Fibroblast of villous mesenchyme (primary cell): ENCODE data around the gene LRRC25. TPM values are rescaled to one million over a fixed set of nuclear protein-coding genes. Genes with fewer than 3 reads are reported as not detected.

Experiments used
- DNase-seq: peaks from one replicate; pipeline ENCODE4 v3.0.0-alpha.2; 2010; ENCODE audit warnings: low read depth
- H3K4me3 ChIP-seq: 2 replicates; pipeline ENCODE4 v1.5.1; 2011; ENCODE audit warnings: low read depth, mild to moderate bottlenecking, low read length
- total RNA-seq: library from RNA; depleted of rRNA; stranded (reverse); fragments of >200 nt; gene quantifications from 2 replicates; pipeline ENCODE4 v1.2.3, GENCODE V29; 2012
- TF ChIP-seq, protein P1 (sequence below): IDR thresholded peaks from 2 replicates; pipeline ENCODE4 v1.5.1; 2012; ENCODE audit warnings: low read depth, mild to moderate bottlenecking, low read length; ENCODE audit not compliant: insufficient read depth

The LRRC25 gene
- total RNA-seq, 1 donor: under 0.01 TPM

- TF ChIP-seq, protein P1, sequence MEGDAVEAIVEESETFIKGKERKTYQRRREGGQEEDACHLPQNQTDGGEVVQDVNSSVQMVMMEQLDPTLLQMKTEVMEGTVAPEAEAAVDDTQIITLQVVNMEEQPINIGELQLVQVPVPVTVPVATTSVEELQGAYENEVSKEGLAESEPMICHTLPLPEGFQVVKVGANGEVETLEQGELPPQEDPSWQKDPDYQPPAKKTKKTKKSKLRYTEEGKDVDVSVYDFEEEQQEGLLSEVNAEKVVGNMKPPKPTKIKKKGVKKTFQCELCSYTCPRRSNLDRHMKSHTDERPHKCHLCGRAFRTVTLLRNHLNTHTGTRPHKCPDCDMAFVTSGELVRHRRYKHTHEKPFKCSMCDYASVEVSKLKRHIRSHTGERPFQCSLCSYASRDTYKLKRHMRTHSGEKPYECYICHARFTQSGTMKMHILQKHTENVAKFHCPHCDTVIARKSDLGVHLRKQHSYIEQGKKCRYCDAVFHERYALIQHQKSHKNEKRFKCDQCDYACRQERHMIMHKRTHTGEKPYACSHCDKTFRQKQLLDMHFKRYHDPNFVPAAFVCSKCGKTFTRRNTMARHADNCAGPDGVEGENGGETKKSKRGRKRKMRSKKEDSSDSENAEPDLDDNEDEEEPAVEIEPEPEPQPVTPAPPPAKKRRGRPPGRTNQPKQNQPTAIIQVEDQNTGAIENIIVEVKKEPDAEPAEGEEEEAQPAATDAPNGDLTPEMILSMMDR: no peak
- no peak overlapping the region for H3K4me3 ChIP-seq
- DNase-seq: no peak
Observed at GRCh38 chr19:18427743-18428113, 30.3 kb upstream of the LRRC25 start.

GRCh38 chr19:18427080-18427742 is 29.8 kb upstream of the LRRC25 start:
- TF ChIP-seq, protein P1: no peak

DNA sequence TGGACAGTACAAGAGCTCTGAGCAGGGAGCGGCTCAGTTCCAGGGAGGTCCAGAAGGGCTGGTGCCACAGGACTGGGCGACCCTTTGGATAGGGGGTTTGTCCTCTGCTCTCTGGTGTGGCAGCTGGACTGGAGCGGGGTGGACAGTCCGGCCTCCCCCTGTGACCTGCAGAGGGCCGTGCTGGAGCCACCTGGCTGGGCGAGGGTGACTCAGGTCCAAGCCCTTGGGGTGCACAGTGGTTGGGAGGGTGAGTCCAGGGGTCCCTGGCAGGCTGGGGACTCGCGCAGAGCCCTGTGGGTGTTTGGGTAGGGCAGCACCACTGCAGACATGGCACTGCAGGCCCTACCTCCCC is 29.0 kb upstream of the LRRC25 start:
- TF ChIP-seq, protein P1: no peak
- H3K4me3 ChIP-seq: no peak overlapping the region
- no peak for DNase-seq

More at GRCh38 chr19:18427080-18427742, 29.8 kb upstream of the LRRC25 start:
- H3K4me3 ChIP-seq: no peak overlapping the region
- DNase-seq: no peak

DNA sequence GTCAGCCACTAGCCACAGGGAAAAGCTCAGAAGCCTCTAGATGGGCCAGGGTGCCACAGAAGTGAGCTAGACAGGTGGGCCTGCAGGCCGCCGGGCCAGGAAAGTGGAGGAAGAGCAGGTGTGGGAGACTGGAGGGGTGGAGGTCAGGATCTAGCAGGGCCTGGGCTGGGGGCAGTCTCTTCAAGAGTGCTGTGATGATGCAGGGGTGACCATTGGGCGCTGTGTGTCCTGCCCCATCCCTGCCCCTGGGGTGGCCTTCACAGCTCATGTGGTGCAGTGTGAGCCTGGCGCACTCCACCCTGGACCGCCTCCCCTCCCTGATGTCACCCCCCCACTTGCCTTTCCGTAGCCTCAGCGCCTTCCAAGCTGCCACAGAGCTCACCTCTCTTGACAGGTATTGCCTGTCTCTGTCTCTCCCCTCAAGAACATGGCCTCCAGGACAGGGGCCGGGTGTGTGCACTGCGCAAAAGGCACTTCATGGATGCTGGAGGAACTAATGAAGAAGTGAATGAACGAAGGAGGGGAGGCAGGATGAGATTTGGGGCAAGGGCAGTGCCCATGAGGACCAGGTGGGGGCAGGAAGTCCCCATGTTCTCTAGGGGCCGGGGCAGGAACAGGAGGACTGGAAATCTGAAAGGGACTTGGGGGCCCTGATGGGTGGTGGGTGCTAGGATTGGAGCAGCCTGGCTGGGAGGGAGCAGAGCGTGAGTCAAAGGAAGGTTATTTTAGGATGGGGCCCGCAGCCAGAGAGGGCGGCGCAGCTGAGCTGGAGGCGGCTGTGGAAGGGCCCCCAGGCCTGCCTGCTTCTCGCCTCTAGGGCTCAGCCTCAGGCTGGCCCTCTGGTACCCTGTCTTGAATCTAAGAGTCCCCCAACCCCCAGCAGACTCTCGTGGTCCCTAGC is 28.3 kb upstream of the LRRC25 start:
- peak; percentile 59 for DNase-seq
- no peak overlapping the region for H3K4me3 ChIP-seq
- TF ChIP-seq, protein P1: no peak

- H3K4me3 ChIP-seq: no peak overlapping the region
- no peak for DNase-seq
- TF ChIP-seq, protein P1: no peak
Observed at GRCh38 chr19:18424890-18425514, 27.6 kb upstream of the LRRC25 start.

GRCh38 chr19:18424122-18424889 is 26.9 kb upstream of the LRRC25 start:
- no peak for DNase-seq
- TF ChIP-seq, protein P1: no peak
- H3K4me3 ChIP-seq: no peak overlapping the region
